AG09309 (cell line): Measurements from ENCODE around the gene COPB1.

Experiments used
- DNase-seq: peaks from one replicate; pipeline ENCODE4 v3.0.0-alpha.2; 2010; ENCODE audit warnings: low read depth
- H3K4me3 ChIP-seq: 2 replicates; pipeline ENCODE4 v1.5.1; 2011; ENCODE audit warnings: mild to moderate bottlenecking, low read depth, low read length, moderate library complexity; ENCODE audit not compliant: control insufficient read depth
- TF ChIP-seq, protein P1 (sequence below): IDR thresholded peaks from 2 replicates; pipeline ENCODE4 v1.5.1; 2011; ENCODE audit warnings: mild to moderate bottlenecking, low read depth, low read length, inconsistent platforms; ENCODE audit not compliant: insufficient read depth, control insufficient read depth; ENCODE audit errors: missing control alignments

Gene COPB1

DNA sequence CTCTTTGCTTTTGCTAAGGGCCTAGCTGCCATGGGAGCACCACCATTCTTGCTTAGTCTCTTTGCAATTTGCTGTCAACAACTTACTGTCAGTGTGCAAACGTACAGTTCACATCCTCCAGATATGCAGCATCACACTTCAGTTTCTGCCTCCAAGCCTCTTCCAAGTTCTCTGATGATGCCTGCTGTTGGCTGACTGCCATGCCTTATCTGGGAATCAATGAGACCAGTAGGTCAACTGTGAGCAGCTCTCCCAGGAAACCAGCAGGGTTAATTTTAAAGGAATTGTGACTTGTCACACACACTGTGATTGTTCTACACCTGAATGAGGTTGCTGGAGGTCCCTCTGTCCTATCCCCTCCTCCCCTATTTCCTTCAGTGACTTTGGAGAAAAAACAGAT, 56.0 kb downstream of the COPB1 start:
- no peak for DNase-seq
- TF ChIP-seq, protein P1, sequence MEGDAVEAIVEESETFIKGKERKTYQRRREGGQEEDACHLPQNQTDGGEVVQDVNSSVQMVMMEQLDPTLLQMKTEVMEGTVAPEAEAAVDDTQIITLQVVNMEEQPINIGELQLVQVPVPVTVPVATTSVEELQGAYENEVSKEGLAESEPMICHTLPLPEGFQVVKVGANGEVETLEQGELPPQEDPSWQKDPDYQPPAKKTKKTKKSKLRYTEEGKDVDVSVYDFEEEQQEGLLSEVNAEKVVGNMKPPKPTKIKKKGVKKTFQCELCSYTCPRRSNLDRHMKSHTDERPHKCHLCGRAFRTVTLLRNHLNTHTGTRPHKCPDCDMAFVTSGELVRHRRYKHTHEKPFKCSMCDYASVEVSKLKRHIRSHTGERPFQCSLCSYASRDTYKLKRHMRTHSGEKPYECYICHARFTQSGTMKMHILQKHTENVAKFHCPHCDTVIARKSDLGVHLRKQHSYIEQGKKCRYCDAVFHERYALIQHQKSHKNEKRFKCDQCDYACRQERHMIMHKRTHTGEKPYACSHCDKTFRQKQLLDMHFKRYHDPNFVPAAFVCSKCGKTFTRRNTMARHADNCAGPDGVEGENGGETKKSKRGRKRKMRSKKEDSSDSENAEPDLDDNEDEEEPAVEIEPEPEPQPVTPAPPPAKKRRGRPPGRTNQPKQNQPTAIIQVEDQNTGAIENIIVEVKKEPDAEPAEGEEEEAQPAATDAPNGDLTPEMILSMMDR: no peak
- H3K4me3 ChIP-seq: no peak overlapping the region

DNA sequence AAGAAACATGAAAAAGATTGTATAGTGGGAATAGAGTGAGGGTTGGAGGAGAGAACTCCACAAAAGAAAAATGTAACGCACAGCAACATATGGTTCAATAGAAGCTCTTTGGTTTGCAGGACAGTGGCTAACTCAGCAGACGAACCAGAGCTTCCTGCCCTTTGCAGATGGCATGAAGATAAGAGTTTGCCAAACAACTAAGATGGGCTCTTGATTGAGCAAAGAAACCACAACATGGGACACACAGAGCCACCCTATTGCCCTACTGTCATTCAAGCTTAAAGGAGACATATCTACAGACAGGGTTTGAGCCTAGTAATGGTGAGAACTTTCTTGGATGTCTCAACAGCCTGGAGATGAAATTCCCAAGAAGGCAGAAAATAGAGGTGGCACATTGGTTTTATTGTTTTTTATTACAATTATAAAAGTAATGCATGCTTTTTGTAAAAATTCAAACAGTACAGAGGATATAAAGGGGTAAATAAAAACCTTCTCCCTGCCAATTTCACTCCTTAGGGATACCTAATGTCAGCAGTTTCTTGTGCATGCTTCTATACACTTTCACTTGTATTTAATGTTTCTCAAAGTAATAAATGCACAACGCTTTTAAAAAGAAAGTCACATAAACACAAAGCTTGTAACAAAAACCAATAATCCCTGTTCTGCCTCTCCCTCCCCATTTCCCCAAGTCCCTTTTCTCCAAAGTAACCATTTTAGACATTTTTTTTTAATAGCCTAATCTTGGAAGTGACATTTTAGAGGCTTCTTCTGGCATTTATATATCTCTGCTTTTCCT, 63.7 kb downstream of the COPB1 start:
- no peak for DNase-seq
- TF ChIP-seq, protein P1: no peak

DNA sequence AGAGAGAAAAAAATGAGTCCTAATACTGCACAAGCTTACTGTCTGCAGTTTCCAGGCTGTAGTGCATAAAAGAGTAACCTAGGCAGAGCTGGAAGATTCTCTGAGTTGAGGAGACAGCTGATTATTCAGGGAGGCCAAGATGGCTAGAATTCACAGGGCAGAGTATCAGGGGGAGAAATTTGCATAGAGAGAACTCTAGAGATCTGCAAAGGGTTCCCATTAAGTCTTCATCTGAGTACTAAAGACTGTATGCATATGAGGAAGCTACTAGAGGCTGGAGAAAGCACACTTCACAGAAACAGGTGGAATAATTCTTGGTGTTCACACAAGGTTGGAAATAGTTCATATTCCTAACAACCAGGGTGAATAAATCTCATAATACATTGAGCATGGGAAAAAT, 74.0 kb downstream of the COPB1 start:
- no peak for DNase-seq
- H3K4me3 ChIP-seq: no peak overlapping the region
- TF ChIP-seq, protein P1: no peak

More for the DNA sequence above, 63.7 kb downstream of the COPB1 start:
- no peak overlapping the region for H3K4me3 ChIP-seq

DNA sequence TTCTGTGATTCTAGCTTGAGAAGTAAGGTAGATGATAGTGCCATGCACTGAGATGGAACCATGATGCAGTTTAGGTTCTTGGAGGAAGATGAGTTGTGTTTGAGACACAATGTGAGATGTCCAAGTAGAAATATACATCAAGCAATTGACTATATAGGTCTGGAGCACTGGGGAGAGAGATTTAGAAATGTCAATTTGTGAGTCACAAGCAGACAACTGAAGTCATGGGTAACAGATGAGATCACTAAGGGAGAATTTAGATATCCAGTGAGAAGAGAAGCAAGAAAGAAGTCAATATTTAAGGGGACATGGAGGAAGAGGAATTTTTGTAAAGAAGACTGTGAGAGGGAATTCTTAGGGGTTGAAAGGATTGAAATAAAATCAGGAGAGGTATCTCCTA, 75.5 kb downstream of the COPB1 start:
- H3K4me3 ChIP-seq: no peak overlapping the region
- TF ChIP-seq, protein P1: no peak
- DNase-seq: no peak

DNA sequence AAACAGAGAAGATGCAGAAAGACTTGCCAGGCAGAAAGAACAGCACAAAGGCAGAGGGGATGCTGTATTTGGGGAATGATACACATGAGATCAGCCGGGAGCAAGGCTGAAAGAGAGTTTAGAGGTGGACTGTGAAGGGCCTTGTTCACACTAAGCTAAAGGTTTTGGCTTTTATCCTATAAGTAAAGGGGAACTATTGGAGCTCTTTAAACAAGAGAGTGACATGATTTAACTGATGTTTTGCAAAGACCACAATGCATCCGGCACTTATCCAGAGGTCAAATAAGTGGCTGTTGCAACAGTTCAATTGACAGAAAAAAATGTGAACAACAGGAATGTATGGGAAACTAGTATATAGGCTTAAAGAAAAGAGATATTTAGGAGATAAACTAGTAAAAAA, 76.0 kb downstream of the COPB1 start:
- TF ChIP-seq, protein P1: no peak
- DNase-seq: no peak
- H3K4me3 ChIP-seq: no peak overlapping the region

DNA sequence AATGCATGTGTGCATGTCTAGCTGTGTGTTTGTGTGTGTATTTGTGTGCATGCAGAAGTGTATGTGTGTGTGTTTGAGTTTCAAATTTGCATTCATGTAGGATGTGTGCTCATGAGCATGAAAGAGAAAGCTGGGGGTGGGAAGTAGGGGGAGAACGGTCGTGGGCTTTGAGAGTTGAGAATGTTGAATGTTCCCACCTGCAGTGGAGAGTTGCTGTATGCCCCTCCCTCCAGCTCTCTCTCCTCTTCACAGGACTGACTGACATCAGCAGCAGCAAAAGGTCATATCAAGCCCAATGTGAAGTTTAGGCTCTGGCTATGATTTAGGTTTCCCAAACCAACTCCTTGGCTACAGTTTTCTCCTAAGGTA, 76.8 kb downstream of the COPB1 start:
- TF ChIP-seq, protein P1: no peak
- DNase-seq: no peak
- H3K4me3 ChIP-seq: no peak overlapping the region
